Neural cell (in vitro differentiated cells): ENCODE data around the gene OR2H2. TPM values are rescaled to one million over a fixed set of nuclear protein-coding genes. Genes with fewer than 3 reads are reported as not detected.

Source experiments
- H2AFZ ChIP-seq: fragments of 200-600, 300-800 bp; sonication (generic), shearing (Covaris generic); 2 replicates; pipeline ENCODE4 v1.6.0; 2014; ENCODE audit warnings: low read depth, mild to moderate bottlenecking, antibody characterized with exemption, low read length, moderate library complexity
- H3F3A ChIP-seq: fragments of 200-600 bp; shearing (Covaris generic); 2 replicates; pipeline ENCODE4 v1.6.1; 2016; ENCODE audit warnings: mild to moderate bottlenecking, moderate library complexity, mixed read lengths, antibody characterized with exemption, low read length; ENCODE audit not compliant: insufficient read depth, poor library complexity, severe bottlenecking
- H3K27ac ChIP-seq: fragments of 200-600, 300-800 bp; sonication (generic), shearing (Covaris generic); 2 replicates; pipeline ENCODE4 v1.5.1; 2014; ENCODE audit warnings: mild to moderate bottlenecking, low read length, moderate library complexity
- H3K27me3 ChIP-seq: fragments of 300-800, 200-600 bp; sonication (generic), shearing (Covaris generic); 2 replicates; pipeline ENCODE4 v1.6.0; 2014; ENCODE audit warnings: mild to moderate bottlenecking, low read depth, low read length, moderate library complexity; ENCODE audit not compliant: insufficient read depth
- H3K36me3 ChIP-seq: fragments of 300-800, 200-600 bp; sonication (generic), shearing (Covaris generic); 2 replicates; pipeline ENCODE4 v1.5.1; 2014; ENCODE audit warnings: mild to moderate bottlenecking, antibody characterized with exemption, low read length, moderate library complexity; ENCODE audit not compliant: insufficient read depth
- H3K4me2 ChIP-seq: fragments of 300-800, 200-600 bp; sonication (generic), shearing (Covaris generic); 2 replicates; pipeline ENCODE4 v1.6.0; 2014; ENCODE audit warnings: mild to moderate bottlenecking, low read length
- H3K4me3 ChIP-seq: fragments of 300-800, 200-600 bp; sonication (generic), shearing (Covaris generic); 2 replicates; pipeline ENCODE4 v1.5.1; 2014; ENCODE audit warnings: mild to moderate bottlenecking, low read length, moderate library complexity
- H3K79me2 ChIP-seq: fragments of 200-600 bp; shearing (Covaris generic); replicated peaks from 2 replicates; pipeline ENCODE4 v1.6.0; 2014; ENCODE audit warnings: mild to moderate bottlenecking, low read length, moderate library complexity; ENCODE audit not compliant: insufficient read depth
- H3K9ac ChIP-seq: fragments of 300-800, 200-600 bp; sonication (generic), shearing (Covaris generic); 2 replicates; pipeline ENCODE4 v1.6.1; 2016; ENCODE audit warnings: mild to moderate bottlenecking, low read length, mixed read lengths
- H3K9me2 ChIP-seq: fragments of 200-600 bp; shearing (Covaris generic); 2 replicates; pipeline ENCODE4 v1.6.1; 2016; ENCODE audit warnings: mild to moderate bottlenecking, low read length, mixed read lengths; ENCODE audit not compliant: insufficient read depth
- H3K9me3 ChIP-seq: fragments of 200-600, 300-800 bp; sonication (generic), shearing (Covaris generic); 2 replicates; pipeline ENCODE4 v1.6.1; 2016; ENCODE audit warnings: mild to moderate bottlenecking, mixed run types, low read length, moderate library complexity, mixed read lengths
- H4K20me1 ChIP-seq: fragments of 200-600 bp; shearing (Covaris generic); 2 replicates; pipeline ENCODE4 v1.6.1; 2016; ENCODE audit warnings: mild to moderate bottlenecking, mixed run types; ENCODE audit not compliant: insufficient read depth
- EP300 ChIP-seq: fragments of 450-650 bp; conservative IDR thresholded peaks from 2 replicates; pipeline ENCODE4 v1.6.1; 2014; ENCODE audit warnings: antibody characterized with exemption, mild to moderate bottlenecking, moderate library complexity; ENCODE audit not compliant: poor library complexity, severe bottlenecking
- EZH2 ChIP-seq: fragments of 200-600, 300-800 bp; shearing (Covaris generic), sonication (generic); IDR thresholded peaks from 2 replicates; pipeline ENCODE4 v1.6.1; 2014; ENCODE audit warnings: antibody characterized with exemption, low read length, borderline replicate concordance, mild to moderate bottlenecking; ENCODE audit not compliant: insufficient read depth, poor library complexity, severe bottlenecking
- MXI1 ChIP-seq: fragments of 450-650 bp; conservative IDR thresholded peaks from 2 replicates; pipeline ENCODE4 v1.6.1; 2014; ENCODE audit warnings: antibody characterized with exemption, mild to moderate bottlenecking; ENCODE audit not compliant: poor library complexity, severe bottlenecking
- POLR2AphosphoS5 ChIP-seq: IDR thresholded peaks from 2 replicates; pipeline ENCODE4 v1.6.1; 2012
- RAD21 ChIP-seq: fragments of 450-650 bp; conservative IDR thresholded peaks from 2 replicates; pipeline ENCODE4 v1.6.1; 2014; ENCODE audit warnings: antibody characterized with exemption, mild to moderate bottlenecking, moderate library complexity
- SMC3 ChIP-seq: fragments of 450-650 bp; conservative IDR thresholded peaks from 2 replicates; pipeline ENCODE4 v1.6.1; 2014; ENCODE audit warnings: antibody characterized with exemption, mild to moderate bottlenecking, moderate library complexity; ENCODE audit not compliant: poor library complexity
- TAF1 ChIP-seq: IDR thresholded peaks from 2 replicates; pipeline ENCODE4 v1.6.1; 2012; ENCODE audit warnings: low read depth
- polyA plus RNA-seq: library from polyadenylated mRNA; depleted of rRNA; stranded (reverse); fragments of >200 nt; gene quantifications from 2 replicates; pipeline ENCODE4 v1.2.3, GENCODE V29; 2014
- TF ChIP-seq, protein P1 (sequence below): fragments of 450-650 bp; IDR thresholded peaks from 2 replicates; pipeline ENCODE4 v1.5.1; 2014; ENCODE audit warnings: antibody characterized with exemption, mild to moderate bottlenecking, moderate library complexity; ENCODE audit not compliant: poor library complexity, severe bottlenecking
- TF ChIP-seq, protein P2 (sequence below): IDR thresholded peaks from 2 replicates; pipeline ENCODE4 v1.6.1; 2012; ENCODE audit warnings: borderline replicate concordance

The OR2H2 gene
- polyA plus RNA-seq, 1 donor from 2014 or later, result not detected

DNA sequence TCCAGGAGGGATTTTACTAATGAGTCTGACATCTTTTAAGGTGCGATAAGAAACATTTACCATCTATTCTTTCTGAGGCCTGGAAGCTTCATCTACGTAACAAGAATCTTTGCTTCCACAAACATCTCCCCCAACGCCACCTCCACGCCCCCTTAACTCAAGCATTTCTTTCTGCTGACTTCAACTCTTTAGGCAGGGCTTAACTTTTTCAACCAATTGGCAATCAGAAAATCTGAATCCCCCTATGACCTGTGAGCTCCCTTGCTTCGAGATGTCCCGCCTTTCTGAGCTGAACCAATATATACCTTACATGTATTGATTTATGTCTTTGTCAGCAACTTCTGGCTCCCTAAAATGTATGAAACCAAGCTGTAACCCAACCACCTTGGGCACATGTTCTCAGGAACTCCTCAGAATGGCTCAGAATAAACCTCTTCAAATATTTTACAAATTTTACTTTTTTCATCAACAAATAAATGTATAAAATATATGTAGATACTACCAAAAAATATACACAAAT is 11.5 kb downstream of the OR2H2 start:
- Histone ChIP-seq H3K27ac (no peak overlapping the region), H3K9me3 (no peaks in the 10 kb centered on the region), H3K9ac (no peak overlapping the region), H3K27me3 (no peaks in the 10 kb centered on the region), H3K4me2 (no peak overlapping the region), H3K9me2 (no peaks in the 10 kb centered on the region), H3K79me2 (no peaks in the 10 kb centered on the region), H3K36me3 (peaks cover 3% of the 10 kb centered on the region), H3K4me3 (no peak overlapping the region), H2AFZ (no peak overlapping the region), H4K20me1 (no peaks in the 10 kb centered on the region), H3F3A (no peaks in the 10 kb centered on the region)
- TF ChIP-seq, protein P1, sequence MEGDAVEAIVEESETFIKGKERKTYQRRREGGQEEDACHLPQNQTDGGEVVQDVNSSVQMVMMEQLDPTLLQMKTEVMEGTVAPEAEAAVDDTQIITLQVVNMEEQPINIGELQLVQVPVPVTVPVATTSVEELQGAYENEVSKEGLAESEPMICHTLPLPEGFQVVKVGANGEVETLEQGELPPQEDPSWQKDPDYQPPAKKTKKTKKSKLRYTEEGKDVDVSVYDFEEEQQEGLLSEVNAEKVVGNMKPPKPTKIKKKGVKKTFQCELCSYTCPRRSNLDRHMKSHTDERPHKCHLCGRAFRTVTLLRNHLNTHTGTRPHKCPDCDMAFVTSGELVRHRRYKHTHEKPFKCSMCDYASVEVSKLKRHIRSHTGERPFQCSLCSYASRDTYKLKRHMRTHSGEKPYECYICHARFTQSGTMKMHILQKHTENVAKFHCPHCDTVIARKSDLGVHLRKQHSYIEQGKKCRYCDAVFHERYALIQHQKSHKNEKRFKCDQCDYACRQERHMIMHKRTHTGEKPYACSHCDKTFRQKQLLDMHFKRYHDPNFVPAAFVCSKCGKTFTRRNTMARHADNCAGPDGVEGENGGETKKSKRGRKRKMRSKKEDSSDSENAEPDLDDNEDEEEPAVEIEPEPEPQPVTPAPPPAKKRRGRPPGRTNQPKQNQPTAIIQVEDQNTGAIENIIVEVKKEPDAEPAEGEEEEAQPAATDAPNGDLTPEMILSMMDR, result no peak
- TF ChIP-seq SMC3 (no peak), TAF1 (no peak), EP300 (no peak), EZH2 (no peak), POLR2AphosphoS5 (no peak), RAD21 (no peak), MXI1 (no peak)
- TF ChIP-seq, protein P2, sequence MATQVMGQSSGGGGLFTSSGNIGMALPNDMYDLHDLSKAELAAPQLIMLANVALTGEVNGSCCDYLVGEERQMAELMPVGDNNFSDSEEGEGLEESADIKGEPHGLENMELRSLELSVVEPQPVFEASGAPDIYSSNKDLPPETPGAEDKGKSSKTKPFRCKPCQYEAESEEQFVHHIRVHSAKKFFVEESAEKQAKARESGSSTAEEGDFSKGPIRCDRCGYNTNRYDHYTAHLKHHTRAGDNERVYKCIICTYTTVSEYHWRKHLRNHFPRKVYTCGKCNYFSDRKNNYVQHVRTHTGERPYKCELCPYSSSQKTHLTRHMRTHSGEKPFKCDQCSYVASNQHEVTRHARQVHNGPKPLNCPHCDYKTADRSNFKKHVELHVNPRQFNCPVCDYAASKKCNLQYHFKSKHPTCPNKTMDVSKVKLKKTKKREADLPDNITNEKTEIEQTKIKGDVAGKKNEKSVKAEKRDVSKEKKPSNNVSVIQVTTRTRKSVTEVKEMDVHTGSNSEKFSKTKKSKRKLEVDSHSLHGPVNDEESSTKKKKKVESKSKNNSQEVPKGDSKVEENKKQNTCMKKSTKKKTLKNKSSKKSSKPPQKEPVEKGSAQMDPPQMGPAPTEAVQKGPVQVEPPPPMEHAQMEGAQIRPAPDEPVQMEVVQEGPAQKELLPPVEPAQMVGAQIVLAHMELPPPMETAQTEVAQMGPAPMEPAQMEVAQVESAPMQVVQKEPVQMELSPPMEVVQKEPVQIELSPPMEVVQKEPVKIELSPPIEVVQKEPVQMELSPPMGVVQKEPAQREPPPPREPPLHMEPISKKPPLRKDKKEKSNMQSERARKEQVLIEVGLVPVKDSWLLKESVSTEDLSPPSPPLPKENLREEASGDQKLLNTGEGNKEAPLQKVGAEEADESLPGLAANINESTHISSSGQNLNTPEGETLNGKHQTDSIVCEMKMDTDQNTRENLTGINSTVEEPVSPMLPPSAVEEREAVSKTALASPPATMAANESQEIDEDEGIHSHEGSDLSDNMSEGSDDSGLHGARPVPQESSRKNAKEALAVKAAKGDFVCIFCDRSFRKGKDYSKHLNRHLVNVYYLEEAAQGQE, result no peak

DNA sequence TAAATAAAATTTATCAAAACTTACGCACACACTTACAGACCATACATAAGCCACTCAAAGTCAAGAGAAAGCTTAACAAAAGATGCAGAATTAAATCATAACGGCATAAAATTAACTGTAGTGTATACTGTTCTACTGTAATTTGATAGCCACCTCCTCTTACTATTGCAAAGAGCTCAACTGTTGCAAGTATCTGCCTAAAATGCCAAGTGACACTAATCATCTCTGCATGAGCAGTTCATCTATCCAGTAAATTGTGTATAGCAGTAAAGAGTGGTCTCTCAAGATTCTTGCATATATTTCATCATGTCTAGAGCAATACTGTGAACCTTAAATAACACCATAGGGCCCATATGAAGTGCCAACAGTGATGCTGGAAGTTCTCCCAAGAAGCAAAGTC is 12.3 kb downstream of the OR2H2 start:
- H2AFZ ChIP-seq, result no peak overlapping the region
- H3K9ac ChIP-seq, result no peak overlapping the region
- H3F3A ChIP-seq, result no peaks in the 10 kb centered on the region
- no peaks in the 10 kb centered on the region for H4K20me1 ChIP-seq
- H3K27ac ChIP-seq, result no peak overlapping the region
- H3K4me3 ChIP-seq, result no peak overlapping the region
- TF ChIP-seq SMC3 (no peak), POLR2AphosphoS5 (no peak), EP300 (no peak), MXI1 (no peak), RAD21 (no peak), EZH2 (no peak), TAF1 (no peak)
- TF ChIP-seq, protein P2, result no peak
- TF ChIP-seq, protein P1, result no peak
- H3K4me2 ChIP-seq, result no peak overlapping the region
- H3K36me3 ChIP-seq, result peaks cover 4% of the 10 kb centered on the region
- no peaks in the 10 kb centered on the region for H3K27me3 ChIP-seq
- H3K9me3 ChIP-seq, result no peaks in the 10 kb centered on the region
- no peaks in the 10 kb centered on the region for H3K79me2 ChIP-seq
- no peaks in the 10 kb centered on the region for H3K9me2 ChIP-seq
